ENCODE measurements around the gene CRB3.

DNA sequence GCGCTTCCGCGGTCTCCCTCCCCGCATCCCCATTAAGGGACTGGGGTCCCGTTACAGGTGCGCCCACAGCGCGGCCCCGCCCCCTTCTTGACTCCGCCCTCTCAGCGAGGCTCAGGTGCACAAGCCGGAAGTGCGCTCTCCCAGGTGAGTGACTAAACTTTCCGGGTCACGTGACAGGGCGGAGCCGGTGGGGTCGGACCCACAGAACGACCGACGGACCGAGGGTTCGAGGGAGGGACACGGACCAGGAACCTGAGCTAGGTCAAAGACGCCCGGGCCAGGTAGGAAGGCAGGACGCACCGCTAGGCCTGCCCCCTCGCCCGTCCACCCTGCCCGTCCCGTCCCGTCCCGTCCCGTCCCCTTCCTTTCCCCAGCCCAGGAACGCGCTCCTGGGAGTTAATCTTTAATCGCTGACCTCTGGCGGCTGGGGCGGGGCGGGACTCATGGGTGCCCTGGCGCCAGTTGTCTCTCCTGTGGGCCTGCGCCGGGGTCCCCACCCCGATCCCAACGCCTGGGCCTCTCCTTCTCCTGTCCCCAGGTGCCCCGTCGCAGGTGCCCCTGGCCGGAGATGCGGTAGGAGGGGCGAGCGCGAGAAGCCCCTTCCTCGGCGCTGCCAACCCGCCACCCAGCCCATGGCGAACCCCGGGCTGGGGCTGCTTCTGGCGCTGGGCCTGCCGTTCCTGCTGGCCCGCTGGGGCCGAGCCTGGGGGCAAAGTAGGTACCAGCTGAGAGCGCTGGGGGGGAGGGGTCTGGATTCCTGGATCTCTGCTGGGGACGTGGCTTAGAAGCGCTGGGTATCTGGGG is at the start of gene CRB3:
- TF ChIP-seq, protein P1, sequence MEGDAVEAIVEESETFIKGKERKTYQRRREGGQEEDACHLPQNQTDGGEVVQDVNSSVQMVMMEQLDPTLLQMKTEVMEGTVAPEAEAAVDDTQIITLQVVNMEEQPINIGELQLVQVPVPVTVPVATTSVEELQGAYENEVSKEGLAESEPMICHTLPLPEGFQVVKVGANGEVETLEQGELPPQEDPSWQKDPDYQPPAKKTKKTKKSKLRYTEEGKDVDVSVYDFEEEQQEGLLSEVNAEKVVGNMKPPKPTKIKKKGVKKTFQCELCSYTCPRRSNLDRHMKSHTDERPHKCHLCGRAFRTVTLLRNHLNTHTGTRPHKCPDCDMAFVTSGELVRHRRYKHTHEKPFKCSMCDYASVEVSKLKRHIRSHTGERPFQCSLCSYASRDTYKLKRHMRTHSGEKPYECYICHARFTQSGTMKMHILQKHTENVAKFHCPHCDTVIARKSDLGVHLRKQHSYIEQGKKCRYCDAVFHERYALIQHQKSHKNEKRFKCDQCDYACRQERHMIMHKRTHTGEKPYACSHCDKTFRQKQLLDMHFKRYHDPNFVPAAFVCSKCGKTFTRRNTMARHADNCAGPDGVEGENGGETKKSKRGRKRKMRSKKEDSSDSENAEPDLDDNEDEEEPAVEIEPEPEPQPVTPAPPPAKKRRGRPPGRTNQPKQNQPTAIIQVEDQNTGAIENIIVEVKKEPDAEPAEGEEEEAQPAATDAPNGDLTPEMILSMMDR (optimal IDR thresholded peaks at IDR 0.05 in 1 of 3, IDR thresholded peaks at IDR 0.05 in 1 of 3, conservative IDR thresholded peaks at IDR 0.05 in 1 of 3; ENCODE audit: extremely low read depth in 1 of 3, insufficient read depth in 2 of 3, low read length in 3 of 3), result no peak
- no peak for TF ChIP-seq EZH2 (IDR thresholded peaks at IDR 0.05; ENCODE audit: low read length)
